K562 (cell line): ENCODE results near the gene ZNF805. TPM values are rescaled to one million over a fixed set of nuclear protein-coding genes. Genes with fewer than 3 reads are reported as not detected.

ENCODE experiments used
- DDX20 ChIP-seq: fragments of 450-650 bp; IDR thresholded peaks from 2 replicates; pipeline ENCODE4 v1.6.1; 2016; ENCODE audit warnings: missing genetic modification characterization, low read depth, mild to moderate bottlenecking, missing compliant biosample characterization, moderate library complexity
- ESRRB ChIP-seq: fragments of 250-450 bp; sonication (Bioruptor Pico); IDR thresholded peaks from 2 replicates; pipeline ENCODE4 v1.5.0; 2020; ENCODE audit warnings: mild to moderate bottlenecking, moderate library complexity, borderline replicate concordance
- FOXP1 ChIP-seq: sonication (generic); formaldehyde crosslinking; IDR thresholded peaks from 2 replicates; pipeline ENCODE4 v1.8.0; 2022; ENCODE audit warnings: mild to moderate bottlenecking, missing genetic modification reagents
- GTF3C2 ChIP-seq: IDR thresholded peaks from 3 replicates; pipeline ENCODE4 v1.6.1; 2011; ENCODE audit warnings: borderline replicate concordance, mild to moderate bottlenecking, moderate library complexity; ENCODE audit not compliant: insufficient read length; ENCODE audit errors: extremely low read depth
- HDAC8 ChIP-seq: fragments of 450-650 bp; IDR thresholded peaks from 2 replicates; pipeline ENCODE4 v1.6.1; 2016; ENCODE audit warnings: mild to moderate bottlenecking, missing genetic modification characterization, moderate library complexity, missing compliant biosample characterization
- MAFF ChIP-seq: IDR thresholded peaks from 2 replicates; pipeline ENCODE4 v1.6.1; 2012; ENCODE audit warnings: low read length, improper control_type of control experiment
- NEUROD1 ChIP-seq: fragments of 150-350 bp; IDR thresholded peaks from 2 replicates; pipeline ENCODE4 v1.6.1; 2014; ENCODE audit warnings: borderline replicate concordance, low read length, low read depth; ENCODE audit not compliant: partially characterized antibody
- PHTF2 ChIP-seq: fragments of 250-450 bp; sonication (Bioruptor Pico); IDR thresholded peaks from 2 replicates; pipeline ENCODE4 v1.5.0; 2021; ENCODE audit warnings: mild to moderate bottlenecking
- SMAD4 ChIP-seq: fragments of 250-450 bp; sonication (Bioruptor Pico); conservative IDR thresholded peaks from 2 replicates; pipeline ENCODE4 v1.8.0; 2021; ENCODE audit warnings: inconsistent platforms, mild to moderate bottlenecking, moderate library complexity
- SMARCA4 ChIP-seq: fragments of 450-650 bp; IDR thresholded peaks from 2 replicates; pipeline ENCODE4 v1.6.1; 2016
- STAG1 ChIP-seq: sonication (generic); formaldehyde crosslinking; IDR thresholded peaks from 2 replicates; pipeline ENCODE4 v1.5.0; 2020; ENCODE audit warnings: missing genetic modification reagents, borderline replicate concordance
- ZBTB34 ChIP-seq: fragments of 250-450 bp; sonication (Bioruptor Pico); IDR thresholded peaks from 2 replicates; pipeline ENCODE4 v1.8.0; 2021; ENCODE audit warnings: mild to moderate bottlenecking, moderate library complexity
- ZNF212 ChIP-seq: fragments of 450-650 bp; formaldehyde crosslinking; IDR thresholded peaks from 2 replicates; pipeline ENCODE4 v1.4.0; 2020; ENCODE audit warnings: mild to moderate bottlenecking
- ZNF740 ChIP-seq, 3 experiments: fragments of 200-800 bp in 1 of 3; sonication (Bioruptor generic) in 1 of 3; sonication (generic) in 1 of 3; formaldehyde crosslinking in 1 of 3; IDR thresholded peaks; 2 replicates each; pipeline versions ENCODE4 v1.6.1 to v1.8.0; 2016 to 2022; ENCODE audit warnings: mild to moderate bottlenecking in 2 of 3, missing compliant biosample characterization in 2 of 3, missing genetic modification characterization in 2 of 3, missing genetic modification reagents in 1 of 3
- ZNF77 ChIP-seq: fragments of 250-450 bp; sonication (Bioruptor Pico); IDR thresholded peaks from 2 replicates; pipeline ENCODE4 v1.5.0; 2020
- polyA plus RNA-seq, 8 experiments: library from polyadenylated mRNA; depleted of rRNA in 4 of 8; stranded (reverse) in 5 of 8; unstranded in 3 of 8; fragments of >200 nt; fragmentation: Nextera tagmentation in 2 of 8; fragmentation: Illumina TruSeq in 1 of 8; extraction: Ambion mirVana in 2 of 8; extraction: Trizol in 1 of 8; gene quantifications; 2 replicates each; pipeline versions ENCODE4 v1.2.1 to v1.2.3, GENCODE V29; 2011 to 2014; ENCODE audit warnings: inconsistent platforms in 1 of 8, missing spikeins in 1 of 8
- total RNA-seq, 7 experiments: library from RNA; depleted of rRNA in 6 of 7; stranded (reverse); fragments of >200 nt in 6 of 7; fragmentation: Illumina TruSeq in 2 of 7; extraction: Trizol in 2 of 7; gene quantifications; 2 replicates each; pipeline versions ENCODE4 v1.2.1 to v1.2.3, GENCODE V29; 2011 to 2021; ENCODE audit warnings: low replicate concordance in 1 of 7

ZNF805 gene
- total and polyA plus RNA-seq, 9 of the 15 experiments (the other 6 are each of a cell fraction or from before 2014, with no cell fraction given), result 0.32 to 6.7 (median 3.9) TPM

- TF ChIP-seq GTF3C2 (no peak), STAG1 (CRISPR knock-in tag) (no peak), MAFF (no peak), NEUROD1 (peak; percentile 84), DDX20 (no peak), ESRRB (CRISPR knock-in tag) (no peak), PHTF2 (CRISPR knock-in tag) (no peak), ZBTB34 (CRISPR knock-in tag) (peak; percentile 8; the same call in 1 of the 2 replicates), ZNF77 (CRISPR knock-in tag) (no peak), SMAD4 (no peak), HDAC8 (tag) (no peak), FOXP1 (CRISPR knock-in tag) (no peak), ZNF212 (no peak), ZNF740 (CRISPR knock-in tag; IDR thresholded peaks at IDR 0.05) (no peak), ZNF740 (tag; IDR thresholded peaks at IDR 0.05) (no peak), SMARCA4 (peak; percentile 52; the same call in 1 of the 2 replicates)
Observed at GRCh38 chr19:57279418-57280164, 39.2 kb downstream of the ZNF805 start (continued).
